AG04450 (cell line): Measurements from ENCODE around the gene HOXA5. TPM values are rescaled to one million over a fixed set of nuclear protein-coding genes. Genes with fewer than 3 reads are reported as not detected.

Experiments used
- CTCF ChIA-PET: fragments of 300-600, 350-600 bp; formaldehyde crosslinking; extraction: SDS; loops from one replicate; lab custom pipeline; 2022; ENCODE audit warnings: antibody characterized with exemption, inconsistent platforms; lab: Charles Lee
- POLR2A ChIA-PET: fragments of 350-600 bp; formaldehyde crosslinking; extraction: SDS; loops from one replicate; lab custom pipeline; 2021; ENCODE audit warnings: antibody characterized with exemption, inconsistent platforms; lab: Yijun Ruan, JAX
- DNase-seq: peaks from one replicate; pipeline ENCODE4 v3.0.0-alpha.2; 2011; ENCODE audit warnings: low read depth, low spot score
- H3K27ac ChIP-seq: one replicate; pipeline ENCODE4 v1.5.1; 2012; ENCODE audit warnings: low read depth, low read length, control low read depth
- H3K27me3 ChIP-seq: one replicate; pipeline ENCODE4 v1.6.0; 2012; ENCODE audit warnings: low read length; ENCODE audit not compliant: control insufficient read depth, insufficient read depth
- H3K4me3 ChIP-seq: 2 replicates; pipeline ENCODE4 v1.5.1; 2011; ENCODE audit warnings: mild to moderate bottlenecking, low read depth, low read length, control low read depth
- H3K9me3 ChIP-seq: 2 replicates; pipeline ENCODE4 v1.5.1; 2012; ENCODE audit warnings: low read length; ENCODE audit not compliant: control insufficient read depth, insufficient read depth
- CTCF ChIP-seq: IDR thresholded peaks from 2 replicates; pipeline ENCODE4 v1.5.1; 2011; ENCODE audit warnings: low read depth, low read length, control low read depth, inconsistent platforms
- polyA plus RNA-seq: library from polyadenylated mRNA; depleted of rRNA; stranded (reverse); fragments of >200 nt; gene quantifications from 2 replicates; pipeline ENCODE4 v1.2.3, GENCODE V29; 2011

Gene HOXA5
- polyA plus RNA-seq, 1 experiment: 51.0 TPM

GRCh38 chr7:27116962-27117886, 26.3 kb downstream of the HOXA5 start:
- DNase-seq: no peak
- H3K27ac ChIP-seq: peak overlapping the region; percentile 92
- CTCF ChIA-PET: interaction anchor here (0.6 to 2.0 kb wide), 9 partner anchors 13 to 436 kb away, joined by 3 to 7 read pairs (median 3); partner anchors contain the start of genes HOXA4 and HOXA5
- TF ChIP-seq CTCF: no peak
- POLR2A ChIA-PET: interaction anchor here (1.2 to 5.2 kb wide), 7 partner anchors 9 to 917 kb away, joined by 4 to 42 read pairs (median 5); partner anchors contain the start of genes HNRNPA2B1, HOXA1 and HOXA5
- no peaks in the 10 kb centered on the region for H3K9me3 ChIP-seq
- H3K27me3 ChIP-seq: no peaks in the 10 kb centered on the region
- peak overlapping the region; percentile 84 for H3K4me3 ChIP-seq

GRCh38 chr7:27116031-27116961, 27.2 kb downstream of the HOXA5 start:
- POLR2A ChIA-PET: interaction anchor here (1.0 to 5.2 kb wide), 6 partner anchors 11 to 27 kb away, joined by 5 to 42 read pairs (median 8); partner anchors contain the start of genes HOXA1 and HOXA5
- no peak for DNase-seq
- peak overlapping the region; percentile 84 for H3K4me3 ChIP-seq
- CTCF ChIA-PET: interaction anchor here (0.6 to 2.0 kb wide), 10 partner anchors 12 to 435 kb away, joined by 3 to 12 read pairs (median 4); partner anchors contain the start of genes HOXA4 and HOXA5
- H3K27me3 ChIP-seq: no peaks in the 10 kb centered on the region
- H3K27ac ChIP-seq: peak overlapping the region; percentile 98
- no peak for TF ChIP-seq CTCF
- no peaks in the 10 kb centered on the region for H3K9me3 ChIP-seq

- ChIA-PET CTCF (interaction anchor here (0.6 to 2.0 kb wide), 9 partner anchors 9 to 284 kb away, joined by 3 to 12 read pairs (median 4); partner anchors contain the start of genes HOXA4 and HOXA5), POLR2A (interaction anchor here (0.6 to 1.9 kb wide), 11 partner anchors 10 to 84 kb away, joined by 3 to 11 read pairs (median 6); partner anchors contain the start of genes HOXA1 and HOXA5)
- no peaks in the 10 kb centered on the region for H3K9me3 ChIP-seq
- TF ChIP-seq CTCF: no peak
- no peaks in the 10 kb centered on the region for H3K27me3 ChIP-seq
- DNase-seq: peak; percentile 81
- peak overlapping the region; percentile 98 for H3K27ac ChIP-seq
- peak overlapping the region; percentile 84 for H3K4me3 ChIP-seq
Measured at GRCh38 chr7:27115221-27116026, 28.1 kb downstream of the HOXA5 start.

- no peak for TF ChIP-seq CTCF
- no peaks in the 10 kb centered on the region for H3K27me3 ChIP-seq
- POLR2A ChIA-PET: interaction anchor here (0.6 to 1.9 kb wide), 12 partner anchors 10 to 83 kb away, joined by 3 to 11 read pairs (median 6); partner anchors contain the start of genes HOXA1 and HOXA5
- peak overlapping the region; percentile 84 for H3K4me3 ChIP-seq
- no peaks in the 10 kb centered on the region for H3K9me3 ChIP-seq
- CTCF ChIA-PET: interaction anchor here (1.1 to 1.7 kb wide), 7 partner anchors 10 to 283 kb away, joined by 3 to 12 read pairs (median 4); partner anchors contain the start of gene HOXA5
- H3K27ac ChIP-seq: peak overlapping the region; percentile 98
- DNase-seq: no peak
Measured at GRCh38 chr7:27114881-27115220, 28.6 kb downstream of the HOXA5 start.
